ENCODE results near the gene MMP28.

The MMP28 gene

GRCh38 chr17:35797370-35797769 lies 1.9 kb upstream of the MMP28 start:
- no peak for DNase-seq

GRCh38 chr17:35796942-35797341 lies 1.5 kb upstream of the MMP28 start:
- DNase-seq, result no peak

- no peak for DNase-seq
These were observed 427 bp upstream of the MMP28 start for GRCh38 chr17:35795871-35796265.

GRCh38 chr17:35793257-35793656 lies 2.2 kb downstream of the MMP28 start:
- no peak for DNase-seq

GRCh38 chr17:35791681-35792350 lies 3.6 kb downstream of the MMP28 start:
- DNase-seq, result no peak

GRCh38 chr17:35790841-35791240 lies 4.6 kb downstream of the MMP28 start:
- DNase-seq, result no peak

GRCh38 chr17:35788477-35789368 lies 6.7 kb downstream of the MMP28 start:
- DNase-seq, result no peak

- no peak for DNase-seq
These were observed 8.5 kb downstream of the MMP28 start for GRCh38 chr17:35786941-35787432.

- DNase-seq, result no peak
These were observed 10.5 kb downstream of the MMP28 start for GRCh38 chr17:35784895-35785294.

- DNase-seq, result no peak
These were observed 14.5 kb downstream of the MMP28 start for GRCh38 chr17:35780950-35781349.

GRCh38 chr17:35778641-35779196 lies 16.7 kb downstream of the MMP28 start:
- DNase-seq, result no peak

GRCh38 chr17:35775583-35775982 lies 19.9 kb downstream of the MMP28 start:
- DNase-seq, result no peak

GRCh38 chr17:35775039-35775438 lies 20.4 kb downstream of the MMP28 start:
- no peak for DNase-seq

- peak; percentile 75 for DNase-seq
These were observed 20.9 kb downstream of the MMP28 start for GRCh38 chr17:35774499-35774898.

GRCh38 chr17:35773679-35774425 lies 21.6 kb downstream of the MMP28 start:
- DNase-seq, result peak; percentile 33

- no peak for DNase-seq
These were observed 22.3 kb downstream of the MMP28 start for GRCh38 chr17:35773129-35773528.

- no peak for DNase-seq
These were observed 25.4 kb downstream of the MMP28 start for GRCh38 chr17:35769895-35770486.

GRCh38 chr17:35768797-35769196 lies 26.6 kb downstream of the MMP28 start:
- DNase-seq, result no peak

- no peak for DNase-seq
These were observed 28.4 kb downstream of the MMP28 start for GRCh38 chr17:35766903-35767510.

GRCh38 chr17:35766489-35766877 lies 29.0 kb downstream of the MMP28 start:
- DNase-seq, result no peak

- DNase-seq, result no peak
These were observed 29.5 kb downstream of the MMP28 start for GRCh38 chr17:35765756-35766488.

Measured in femur (tissue), 1 donor.